Measurements from ENCODE around the gene IL17D. TPM values are rescaled to one million over a fixed set of nuclear protein-coding genes. Genes with fewer than 3 reads are reported as not detected.

The IL17D gene
- total RNA-seq, 4 donors from 2014 or later, result 1.7 to 21.4 (median 5.3) TPM

GRCh38 chr13:20721058-20721453, 17.6 kb downstream of the IL17D start:
- DNase-seq (ENCODE audit: low spot score in 2 of 2), result no peak
- Histone ChIP-seq H3K27ac (no peak overlapping the region), H3K36me3 (peaks cover 0 to 5% (median 0%) of the 10 kb centered on the region in 3 donors), H3K4me1 (peaks cover 0 to 17% (median 10%) of the 10 kb centered on the region in 4 donors), H3K27me3 (peaks cover 0 to 21% of the 10 kb centered on the region in 2 donors), H3K4me3 (no peak overlapping the region), H3K9me3 (no peaks in the 10 kb centered on the region)
- TF ChIP-seq POLR2A (IDR thresholded peaks at IDR 0.05) (no peak), CTCF (IDR thresholded peaks at IDR 0.05) (no peak), EP300 (IDR thresholded peaks at IDR 0.05) (no peak)
- WGBS, 2 donors, result 80 to 89% methylated on average over 16 of the region's 16 CpGs

GRCh38 chr13:20721454-20722357, 18.2 kb downstream of the IL17D start:
- peaks cover 0 to 5% (median 0%) of the 10 kb centered on the region in 3 donors for H3K36me3 ChIP-seq
- peaks cover 0 to 21% of the 10 kb centered on the region in 2 donors for H3K27me3 ChIP-seq
- peak in 1 of 2 donors; percentile 38 for DNase-seq (ENCODE audit: low spot score in 2 of 2)
- H3K27ac ChIP-seq, result peak overlapping the region in 1 of 4 donors; percentile 2
- peak overlapping the region; percentile 14 to 47 (median 24) for H3K4me3 ChIP-seq
- TF ChIP-seq EP300 (IDR thresholded peaks at IDR 0.05), result no peak
- no peak for TF ChIP-seq CTCF (IDR thresholded peaks at IDR 0.05)
- TF ChIP-seq POLR2A (IDR thresholded peaks at IDR 0.05), result no peak
- WGBS, 2 donors, result 7 to 28% methylated on average over 34 to 72 of the region's 81 CpGs
- H3K4me1 ChIP-seq, result peaks cover 0 to 17% (median 10%) of the 10 kb centered on the region in 4 donors
- no peaks in the 10 kb centered on the region for H3K9me3 ChIP-seq

GRCh38 chr13:20727856-20728255, 24.4 kb downstream of the IL17D start:
- H3K9me3 ChIP-seq, result no peaks in the 10 kb centered on the region
- H3K27ac ChIP-seq, result no peak overlapping the region
- WGBS, 2 donors, result 78 to 92% methylated on average over 6 of the region's 6 CpGs
- H3K27me3 ChIP-seq, result no peaks in the 10 kb centered on the region
- H3K4me1 ChIP-seq, result peaks cover 0 to 5% (median 0%) of the 10 kb centered on the region in 4 donors
- DNase-seq (ENCODE audit: low spot score in 2 of 2), result no peak
- no peak for TF ChIP-seq CTCF (IDR thresholded peaks at IDR 0.05)
- TF ChIP-seq POLR2A (IDR thresholded peaks at IDR 0.05), result no peak
- H3K36me3 ChIP-seq, result peaks cover 0 to 40% (median 0%) of the 10 kb centered on the region in 3 donors
- no peak overlapping the region for H3K4me3 ChIP-seq

GRCh38 chr13:20728579-20729311, 25.2 kb downstream of the IL17D start:
- H3K36me3 ChIP-seq, result peaks cover 0 to 41% (median 0%) of the 10 kb centered on the region in 3 donors
- 69 to 70% methylated on average over 14 of the region's 14 CpGs for WGBS, 2 donors

More at GRCh38 chr13:20728579-20729311, 25.2 kb downstream of the IL17D start:
- Histone ChIP-seq H3K4me3 (no peak overlapping the region), H3K9me3 (no peaks in the 10 kb centered on the region), H3K4me1 (peaks cover 0 to 5% (median 0%) of the 10 kb centered on the region in 4 donors), H3K27me3 (no peaks in the 10 kb centered on the region), H3K27ac (peak overlapping the region in 1 of 4 donors; percentile 60)
- DNase-seq (ENCODE audit: low spot score in 2 of 2), result peak in 1 of 2 donors; percentile 41
- TF ChIP-seq POLR2A (IDR thresholded peaks at IDR 0.05) (no peak), CTCF (IDR thresholded peaks at IDR 0.05) (no peak), EP300 (IDR thresholded peaks at IDR 0.05) (no peak)

All from tibial nerve (tissue), 4 donors.